IMR-90 (cell line): ENCODE measurements around the gene SRPK2. TPM values are rescaled to one million over a fixed set of nuclear protein-coding genes. Genes with fewer than 3 reads are reported as not detected.
A peak's percentile ranks its signal among the peaks of the same experiment; 100 is the strongest.

Experiments used
- ATAC-seq: fragments of 200-7000 bp; cut with Tn5 transposase; 2 replicates; pipeline ENCODE4 v1.9.1; 2020; ENCODE audit warnings: low read depth, mild to moderate bottlenecking, moderate library complexity
- BruUV-seq: library from RNA; stranded (reverse); fragments of 400-500 nt; replicated peaks from 2 replicates; lab custom pipeline; 2021; lab: Mats Ljungman, UMichigan
- CTCF ChIA-PET: fragments of 300-600 bp; formaldehyde crosslinking; extraction: SDS; loops from one replicate; lab custom pipeline; 2021; ENCODE audit warnings: antibody characterized with exemption; lab: Yijun Ruan, JAX
- POLR2A ChIA-PET: fragments of 300-600 bp; sonication (Branson Sonifier 250); formaldehyde crosslinking; loops from one replicate; lab custom pipeline; 2022; ENCODE audit warnings: antibody characterized with exemption; ENCODE audit not compliant: unreplicated experiment; lab: Charles Lee
- DNase-seq: peaks from one replicate; pipeline ENCODE4 v3.0.0; 2013
- H2AFZ ChIP-seq: replicated peaks from 2 replicates; pipeline ENCODE3; 2013; ENCODE audit warnings: low read length, mild to moderate bottlenecking; ENCODE audit not compliant: poor library complexity
- H2AK5ac ChIP-seq: 2 replicates; pipeline ENCODE4 v1.6.1; 2013; ENCODE audit warnings: low read depth, low read length, inconsistent platforms
- H2AK9ac ChIP-seq: replicated peaks from 2 replicates; pipeline ENCODE3; 2013; ENCODE audit warnings: mild to moderate bottlenecking, low read depth, low read length, moderate library complexity; ENCODE audit not compliant: poor library complexity
- H2BK120ac ChIP-seq: 2 replicates; pipeline ENCODE4 v1.6.1; 2013; ENCODE audit warnings: low read depth, low read length, inconsistent platforms
- H2BK15ac ChIP-seq: 3 replicates; pipeline ENCODE4 v1.6.1; 2013; ENCODE audit warnings: low read depth, low read length, inconsistent platforms
- H2BK20ac ChIP-seq: 2 replicates; pipeline ENCODE4 v1.6.1; 2013; ENCODE audit warnings: low read depth, mild to moderate bottlenecking, inconsistent platforms, low read length, moderate library complexity
- H2BK5ac ChIP-seq: 2 replicates; pipeline ENCODE4 v1.6.1; 2013; ENCODE audit warnings: mild to moderate bottlenecking, low read depth, low read length, inconsistent platforms; ENCODE audit not compliant: poor library complexity, severe bottlenecking
- H3K14ac ChIP-seq: replicated peaks from 2 replicates; pipeline ENCODE4 v1.6.1; 2013; ENCODE audit warnings: low read depth, low read length, inconsistent platforms
- H3K18ac ChIP-seq: 2 replicates; pipeline ENCODE4 v1.6.1; 2013; ENCODE audit warnings: low read depth, low read length, control low read depth
- H3K23ac ChIP-seq: 2 replicates; pipeline ENCODE4 v1.6.1; 2013; ENCODE audit warnings: low read depth, low read length, inconsistent platforms
- H3K27ac ChIP-seq: 2 replicates; pipeline ENCODE4 v1.5.1; 2013; ENCODE audit warnings: mild to moderate bottlenecking, control low read depth, low read length; ENCODE audit not compliant: insufficient read depth
- H3K27me3 ChIP-seq: 2 replicates; pipeline ENCODE4 v1.6.1; 2013; ENCODE audit warnings: low read length; ENCODE audit not compliant: control insufficient read depth, insufficient read depth
- H3K36me3 ChIP-seq: 2 replicates; pipeline ENCODE4 v1.6.1; 2013; ENCODE audit warnings: low read length, mixed read lengths; ENCODE audit not compliant: control insufficient read depth, insufficient read depth
- H3K4ac ChIP-seq: 2 replicates; pipeline ENCODE4 v1.6.1; 2013; ENCODE audit warnings: low read depth, low read length, inconsistent platforms
- H3K4me1 ChIP-seq: 2 replicates; pipeline ENCODE4 v1.6.1; 2013; ENCODE audit warnings: low read length, mixed read lengths; ENCODE audit not compliant: control insufficient read depth, insufficient read depth
- H3K4me2 ChIP-seq: 2 replicates; pipeline ENCODE4 v1.6.1; 2013; ENCODE audit warnings: low read depth, mild to moderate bottlenecking, control low read depth, low read length, moderate library complexity
- H3K4me3 ChIP-seq: 2 replicates; pipeline ENCODE4 v1.5.1; 2013; ENCODE audit warnings: low read depth, mild to moderate bottlenecking, control low read depth, low read length, moderate library complexity; ENCODE audit not compliant: insufficient read depth
- H3K56ac ChIP-seq: 2 replicates; pipeline ENCODE4 v1.6.1; 2013; ENCODE audit warnings: low read length, inconsistent platforms; ENCODE audit not compliant: insufficient read depth; ENCODE audit errors: extremely low read depth
- H3K79me1 ChIP-seq, 2 experiments: 2 replicates each; pipeline ENCODE4 v1.6.1; 2013; ENCODE audit warnings: low read length in 2 of 2, inconsistent platforms in 1 of 2, low read depth in 1 of 2
- H3K9ac ChIP-seq: 2 replicates; pipeline ENCODE4 v1.6.1; 2013; ENCODE audit warnings: low read depth, low read length, control low read depth
- H3K9me1 ChIP-seq: 2 replicates; pipeline ENCODE4 v1.6.1; 2013; ENCODE audit warnings: low read length, inconsistent platforms; ENCODE audit not compliant: insufficient read depth
- H3K9me3 ChIP-seq: 2 replicates; pipeline ENCODE4 v1.6.1; 2013; ENCODE audit warnings: low read length; ENCODE audit not compliant: control insufficient read depth, insufficient read depth
- H4K20me1 ChIP-seq: 2 replicates; pipeline ENCODE4 v1.6.1; 2013; ENCODE audit warnings: low read length, inconsistent platforms; ENCODE audit not compliant: insufficient read depth
- H4K5ac ChIP-seq: 2 replicates; pipeline ENCODE4 v1.6.1; 2013; ENCODE audit warnings: mild to moderate bottlenecking, low read depth, low read length, control low read depth
- H4K8ac ChIP-seq, 2 experiments: 2 replicates each; pipeline ENCODE4 v1.6.1; 2013; ENCODE audit warnings: low read depth in 2 of 2, low read length in 2 of 2, control low read depth in 1 of 2, inconsistent platforms in 1 of 2
- H4K91ac ChIP-seq: 2 replicates; pipeline ENCODE4 v1.6.1; 2013; ENCODE audit warnings: low read depth, low read length, inconsistent platforms; ENCODE audit not compliant: insufficient read depth
- CEBPB ChIP-seq: IDR thresholded peaks from 2 replicates; pipeline ENCODE4 v1.6.1; 2012; ENCODE audit warnings: low read depth, low read length, improper control_type of control experiment
- FOS ChIP-seq: fragments of 150-350 bp; IDR thresholded peaks from 2 replicates; pipeline ENCODE4 v1.6.1; 2016; ENCODE audit warnings: low read depth, low read length
- MAFK ChIP-seq: IDR thresholded peaks from 2 replicates; pipeline ENCODE4 v1.6.1; 2012; ENCODE audit warnings: low read depth, low read length, improper control_type of control experiment
- RCOR1 ChIP-seq: IDR thresholded peaks from 2 replicates; pipeline ENCODE4 v1.6.1; 2012; ENCODE audit warnings: mild to moderate bottlenecking, low read length, improper control_type of control experiment; ENCODE audit not compliant: insufficient replicate concordance
- USF2 ChIP-seq: fragments of 150-350 bp; IDR thresholded peaks from 2 replicates; pipeline ENCODE4 v1.6.1; 2017; ENCODE audit warnings: mild to moderate bottlenecking, antibody characterized with exemption, low read length, low read depth
- WGBS, 2 experiments: methylation state at CpG; one replicate each; pipeline versions ENCODE4 v1.1.5 to v1.1.7; 2013; ENCODE audit warnings: missing lambda C conversion rate in 2 of 2; ENCODE audit not compliant: insufficient read length in 1 of 2; ENCODE audit errors: extremely low coverage in 2 of 2; 5-methylcytosine and 5-hydroxymethylcytosine counted together
- dilution Hi-C: fragments of 300-500 bp; cut with HindIII; formaldehyde crosslinking; loops from one replicate; pipeline ENCODE4 v1.14.3; 2018; ENCODE audit warnings: low sequenced_read_pairs; ENCODE audit not compliant: unreplicated experiment
- in situ Hi-C: fragments of 300-500 bp; cut with MboI; formaldehyde crosslinking; loops from 3 replicates; pipeline ENCODE4 v1.14.3; 2019; ENCODE audit warnings: low sequenced_read_pairs, inconsistent platforms, mixed read lengths
- intact Hi-C: fragments of 100-400 bp; cut with micrococcal nuclease; formaldehyde crosslinking; loops from 2 replicates; pipeline ENCODE4 v1.10.0; 2022
- polyA plus RNA-seq, 3 experiments: library from polyadenylated mRNA; depleted of rRNA; stranded (reverse); fragments of >200 nt; gene quantifications; 2 replicates each; pipeline ENCODE4 v1.2.3, GENCODE V29; 2012; ENCODE audit warnings: low replicate concordance in 1 of 3
- total RNA-seq: library from RNA; depleted of rRNA; stranded (reverse); fragments of >200 nt; gene quantifications from 2 replicates; pipeline ENCODE4 v1.2.3, GENCODE V29; 2012

Gene SRPK2
- total and polyA plus RNA-seq, 2 of the 4 experiments (the other 2 are of a cell fraction), result 13.2 to 33.0 TPM

GRCh38 chr7:105101864-105102263 lies 286.9 kb downstream of the SRPK2 start:
- dilution Hi-C loops, result no loop called here
- no CpG with 5 or more reads among the region's 4 CpGs for WGBS, 2 experiments
- H3K4me1 ChIP-seq, result peaks cover 8% of the 10 kb centered on the region
- intact Hi-C loops, result loop anchor here (2.0 to 5.0 kb wide), 2 partner anchors 121 to 180 kb away; no protein-coding TSS in a partner anchor
- ATAC-seq (no peak), DNase-seq (no peak)
- H2BK20ac ChIP-seq, result no peak overlapping the region
- H2BK15ac ChIP-seq, result no peak overlapping the region
- H3K9me1 ChIP-seq, result no peaks in the 10 kb centered on the region
- H3K14ac ChIP-seq, result no peak overlapping the region
- H4K91ac ChIP-seq, result no peak overlapping the region
- H2AK5ac ChIP-seq, result no peak overlapping the region
- H4K20me1 ChIP-seq, result no peaks in the 10 kb centered on the region
- ChIA-PET POLR2A (no interaction called here), CTCF (interaction anchor here (0.8 kb wide), 1 partner anchor 180 kb away, joined by 4 read pairs; no protein-coding TSS in a partner anchor)
- H3K36me3 ChIP-seq, result peaks cover 30% of the 10 kb centered on the region
- TF ChIP-seq FOS, result no peak
- no peak for TF ChIP-seq MAFK
- TF ChIP-seq RCOR1, result no peak
- TF ChIP-seq USF2, result no peak
- TF ChIP-seq CEBPB, result no peak
- H2AFZ ChIP-seq, result no peak overlapping the region
- no peak overlapping the region for H4K8ac ChIP-seq
- no peak overlapping the region for H4K5ac ChIP-seq
- H3K56ac ChIP-seq, result no peak overlapping the region
- H3K9me3 ChIP-seq, result no peaks in the 10 kb centered on the region
- H3K27ac ChIP-seq, result no peak overlapping the region
- H2BK5ac ChIP-seq, result no peak overlapping the region
- no peak overlapping the region for H3K23ac ChIP-seq
- in situ Hi-C loops, result no loop called here
- H2AK9ac ChIP-seq, result no peak overlapping the region
- no peak overlapping the region for H3K4me2 ChIP-seq
- peaks cover 23 to 34% of the 10 kb centered on the region in 2 experiments for H3K79me1 ChIP-seq
- no peak overlapping the region for H3K4me3 ChIP-seq
- no peak overlapping the region for H3K4ac ChIP-seq
- H3K9ac ChIP-seq, result peak overlapping the region; percentile 35; the same call in 1 of the 2 replicates
- no peak overlapping the region for H3K18ac ChIP-seq
- no TSS peak for BruUV-seq
- no peaks in the 10 kb centered on the region for H3K27me3 ChIP-seq
- no peak overlapping the region for H2BK120ac ChIP-seq
